Common myeloid progenitor, CD34-positive (primary cell): ENCODE results near the gene ZDHHC18.
"Not testable (repeated sequence)": the region's sequence is repeated elsewhere in the genome, so short reads cannot be mapped to it uniquely, and the experiment has no call there.

Experiments used
- CTCF ChIA-PET: fragments of 350-600 bp; sonication (Branson Sonifier 250); formaldehyde crosslinking; loops from one replicate; lab custom pipeline; 2021; ENCODE audit warnings: antibody characterized with exemption; lab: Charles Lee
- POLR2A ChIA-PET: fragments of 350-600 bp; sonication (Branson Sonifier 250); formaldehyde crosslinking; loops from one replicate; lab custom pipeline; 2021; ENCODE audit warnings: antibody characterized with exemption; lab: Charles Lee
- DNase-seq, 3 donors: peaks; one replicate each; pipeline versions ENCODE4 v3.0.0 to v3.0.0-alpha.2; 2013
- H3K27ac ChIP-seq, 2 experiments: 1 replicate in 1 of 2; 2 replicates in 1 of 2; pipeline ENCODE4 v1.7.0; 2013; ENCODE audit warnings: inconsistent platforms in 2 of 2, low read length in 2 of 2, mild to moderate bottlenecking in 2 of 2, low read depth in 1 of 2, moderate library complexity in 1 of 2; ENCODE audit not compliant: severe bottlenecking in 2 of 2, insufficient read depth in 1 of 2, poor library complexity in 1 of 2
- H3K27me3 ChIP-seq, 5 experiments: replicated peaks in 2 of 5; 1 replicate in 3 of 5; 2 replicates in 2 of 5; pipeline versions ENCODE4 v1.6.1 to v1.7.0; 2013; ENCODE audit warnings: low read length in 4 of 5, mild to moderate bottlenecking in 2 of 5, moderate library complexity in 2 of 5, inconsistent platforms in 1 of 5; ENCODE audit not compliant: insufficient read depth in 5 of 5, control insufficient read depth in 4 of 5
- H3K36me3 ChIP-seq, 4 experiments: 1 replicate in 2 of 4; 2 replicates in 2 of 4; pipeline versions ENCODE4 v1.6.1 to v1.7.0; 2013; ENCODE audit warnings: low read length in 3 of 4, control low read depth in 1 of 4, mild to moderate bottlenecking in 1 of 4; ENCODE audit not compliant: control insufficient read depth in 4 of 4, insufficient read depth in 4 of 4
- H3K4me1 ChIP-seq, 4 experiments: 1 replicate in 3 of 4; 2 replicates in 1 of 4; pipeline versions ENCODE4 v1.6.1 to v1.7.1; 2013; ENCODE audit warnings: low read length in 3 of 4, mild to moderate bottlenecking in 3 of 4, control low read depth in 1 of 4, inconsistent platforms in 1 of 4, moderate library complexity in 1 of 4; ENCODE audit not compliant: control insufficient read depth in 4 of 4, insufficient read depth in 4 of 4; ENCODE audit errors: control extremely low read depth in 1 of 4
- H3K4me3 ChIP-seq, 7 experiments: 1 replicate in 4 of 7; 2 replicates in 3 of 7; pipeline versions ENCODE4 v1.5.1 to v1.7.0; 2013; ENCODE audit warnings: mild to moderate bottlenecking in 7 of 7, low read length in 6 of 7, moderate library complexity in 6 of 7, inconsistent platforms in 2 of 7, low read depth in 2 of 7, control low read depth in 1 of 7; ENCODE audit not compliant: insufficient read depth in 4 of 7, control insufficient read depth in 1 of 7; ENCODE audit errors: extremely low read depth in 1 of 7
- H3K9me3 ChIP-seq, 5 experiments: 1 replicate in 4 of 5; 2 replicates in 1 of 5; pipeline versions ENCODE4 v1.6.1 to v1.7.1; 2013; ENCODE audit warnings: low read length in 4 of 5, mild to moderate bottlenecking in 2 of 5, inconsistent platforms in 1 of 5, low read depth in 1 of 5, moderate library complexity in 1 of 5; ENCODE audit not compliant: control insufficient read depth in 4 of 5, insufficient read depth in 2 of 5; ENCODE audit errors: control extremely low read depth in 1 of 5
- WGBS: methylation state at CpG from one replicate; pipeline ENCODE4 v1.1.5; 2013; ENCODE audit not compliant: insufficient coverage; 5-methylcytosine and 5-hydroxymethylcytosine counted together

Gene ZDHHC18

DNA sequence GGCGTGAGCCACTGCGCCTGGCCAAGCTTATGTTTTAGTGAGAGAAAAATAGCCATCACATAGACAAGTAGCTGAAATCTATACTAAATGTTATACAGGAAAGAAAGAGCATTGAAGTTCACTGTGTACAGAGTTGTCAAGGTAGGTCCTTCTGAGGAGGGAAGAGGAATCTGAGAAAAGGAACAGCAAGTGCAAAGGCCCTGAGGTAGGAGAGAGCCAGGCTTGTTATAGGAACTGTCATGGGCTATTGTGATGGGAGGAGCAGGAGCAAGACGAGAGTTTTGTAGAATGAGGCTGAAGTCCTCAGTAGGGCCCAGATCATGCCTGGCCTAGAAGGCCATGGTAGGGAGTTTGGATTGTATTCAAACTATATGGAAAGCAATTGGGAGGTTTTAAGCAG is 4.6 kb downstream of the ZDHHC18 start:
- peaks cover 13 to 68% (median 50%) of the 10 kb centered on the region in 4 experiments for H3K4me1 ChIP-seq
- H3K27ac ChIP-seq = no peak overlapping the region
- POLR2A ChIA-PET = no interaction called here
- H3K36me3 ChIP-seq = peaks cover 2 to 41% (median 22%) of the 10 kb centered on the region in 4 experiments
- WGBS = 100% methylated on average over 2 of the region's 3 CpGs
- no peaks in the 10 kb centered on the region for H3K9me3 ChIP-seq
- no peaks in the 10 kb centered on the region for H3K27me3 ChIP-seq
- no peak for DNase-seq
- CTCF ChIA-PET = interaction anchor here (1.0 to 9.5 kb wide), 7 partner anchors 10 to 232 kb away, joined by 3 to 90 read pairs (median 8); no protein-coding TSS in a partner anchor
- no peak overlapping the region for H3K4me3 ChIP-seq

DNA sequence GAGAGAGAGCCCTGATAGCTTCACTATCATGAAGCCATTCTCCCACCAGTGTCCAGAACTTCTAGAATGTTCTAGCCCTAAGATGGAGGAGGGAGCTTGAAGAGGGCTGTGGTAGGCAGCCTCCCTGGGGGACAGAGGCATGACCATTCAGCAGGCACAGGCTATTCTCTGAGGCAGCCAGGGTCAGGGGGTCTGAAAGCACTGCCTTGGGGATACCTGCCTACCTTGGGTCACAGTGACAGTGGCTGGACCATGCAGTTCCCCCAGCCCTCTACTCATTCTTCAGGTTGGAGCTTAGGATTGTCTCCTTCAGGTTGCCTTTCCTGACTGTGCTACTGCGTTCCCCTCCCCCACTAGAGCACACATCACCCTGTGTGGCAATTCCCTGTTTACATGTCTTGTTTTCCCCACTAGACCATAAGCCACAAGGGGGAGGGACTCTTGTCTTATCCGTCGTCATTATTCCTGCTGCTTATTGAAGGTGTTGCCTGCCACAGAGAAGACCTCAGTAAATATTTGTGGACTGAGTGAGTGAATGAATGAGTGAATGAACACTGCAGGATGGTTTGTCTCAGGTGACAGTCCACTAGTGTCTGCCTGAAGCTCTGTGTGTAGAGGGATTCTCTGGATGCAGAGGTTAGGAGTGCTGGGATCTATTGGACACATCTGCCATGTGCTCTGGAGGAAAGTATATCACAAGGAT is 5.2 kb downstream of the ZDHHC18 start:
- Histone ChIP-seq H3K36me3 (peaks cover 5 to 44% (median 25%) of the 10 kb centered on the region in 4 experiments), H3K9me3 (no peaks in the 10 kb centered on the region), H3K4me1 (peaks cover 13 to 64% (median 48%) of the 10 kb centered on the region in 4 experiments), H3K27me3 (no peaks in the 10 kb centered on the region), H3K27ac (no peak overlapping the region), H3K4me3 (no peak overlapping the region)
- peak in 1 of 3 donors; percentile 22 for DNase-seq
- ChIA-PET CTCF (interaction anchor here (0.7 to 9.5 kb wide), 12 partner anchors 8 to 278 kb away, joined by 3 to 90 read pairs (median 5); no protein-coding TSS in a partner anchor), POLR2A (no interaction called here)
- 100% methylated on average over 1 of the region's 3 CpGs for WGBS

- Histone ChIP-seq H3K4me1 (peaks cover 13 to 61% (median 45%) of the 10 kb centered on the region in 4 experiments), H3K36me3 (peaks cover 5 to 44% (median 25%) of the 10 kb centered on the region in 4 experiments), H3K27ac (peak overlapping the region; percentile 13 to 85), H3K9me3 (no peaks in the 10 kb centered on the region), H3K4me3 (no peak overlapping the region), H3K27me3 (no peaks in the 10 kb centered on the region)
- ChIA-PET POLR2A (no interaction called here), CTCF (interaction anchor here (0.7 to 9.5 kb wide), 14 partner anchors 9 to 277 kb away, joined by 3 to 90 read pairs (median 7); no protein-coding TSS in a partner anchor)
- WGBS = 98% methylated on average over 15 of the region's 16 CpGs
- DNase-seq = no peak
These were observed 5.9 kb downstream of the ZDHHC18 start for GRCh38 chr1:26832249-26832960.

DNA sequence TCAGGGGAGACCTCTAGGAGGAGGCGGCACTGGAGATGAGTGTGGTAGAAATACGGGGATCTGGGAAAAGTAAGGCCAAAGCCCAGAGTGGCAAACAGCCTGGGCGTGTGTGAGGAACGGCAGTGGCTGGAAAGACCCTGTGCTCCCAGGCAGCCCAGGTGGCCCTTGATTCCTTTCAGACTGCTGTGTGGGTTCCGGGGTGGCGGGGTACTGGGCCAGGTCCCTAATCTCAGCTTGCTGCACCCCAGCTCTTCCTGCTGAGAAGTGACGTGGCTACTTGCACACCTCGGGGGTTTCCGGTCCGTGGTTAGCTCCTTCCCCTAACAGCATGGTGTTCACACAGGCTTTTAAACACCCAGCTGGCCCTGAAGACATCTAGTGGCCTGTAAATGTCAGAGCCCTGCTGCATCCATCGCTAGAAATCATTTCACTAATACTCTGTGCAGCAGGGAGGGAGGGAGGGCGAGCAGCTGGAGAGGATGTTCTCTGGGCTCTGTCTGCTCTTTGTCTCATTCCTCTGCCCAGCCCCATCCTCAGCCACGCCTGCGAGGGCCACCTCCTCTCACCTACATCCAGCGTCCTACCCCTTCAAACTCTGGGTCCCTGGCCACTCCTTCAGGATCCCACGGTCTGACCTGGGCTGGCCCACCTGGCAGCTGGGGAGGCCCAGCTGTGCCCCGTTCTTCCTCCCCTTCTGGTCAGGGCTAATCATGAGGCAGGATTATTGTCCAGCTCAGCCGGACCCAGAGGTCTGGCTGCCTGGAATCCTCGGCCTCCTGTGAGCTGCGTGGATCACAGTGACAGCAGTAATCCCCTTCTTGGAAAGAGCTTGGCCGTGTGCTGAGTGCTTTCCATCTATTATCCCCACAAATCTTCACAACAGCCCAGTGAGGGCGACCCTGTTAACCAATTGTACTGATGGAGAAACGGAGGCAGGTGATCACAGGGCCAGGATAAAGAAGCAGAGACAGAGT is 7.2 kb downstream of the ZDHHC18 start:
- Histone ChIP-seq H3K27me3 (no peaks in the 10 kb centered on the region), H3K27ac (peak overlapping the region; percentile 70 to 85), H3K9me3 (no peaks in the 10 kb centered on the region), H3K36me3 (peaks cover 5 to 50% (median 27%) of the 10 kb centered on the region in 4 experiments), H3K4me3 (peak overlapping the region in 4 of 7 experiments; percentile 21 to 53 (median 36)), H3K4me1 (peaks cover 13 to 48% (median 33%) of the 10 kb centered on the region in 4 experiments)
- POLR2A ChIA-PET = interaction anchor here (0.6 to 0.9 kb wide), 4 partner anchors 13 to 57 kb away, joined by 3 to 5 read pairs (median 3); partner anchors contain the start of gene GPN2
- DNase-seq = peak; percentile 96 to 99 (median 97)
- CTCF ChIA-PET = interaction anchor here (0.6 to 9.5 kb wide), 23 partner anchors 9 to 296 kb away, joined by 3 to 90 read pairs (median 4); no protein-coding TSS in a partner anchor
- WGBS = 19% methylated on average over 16 of the region's 23 CpGs

DNA sequence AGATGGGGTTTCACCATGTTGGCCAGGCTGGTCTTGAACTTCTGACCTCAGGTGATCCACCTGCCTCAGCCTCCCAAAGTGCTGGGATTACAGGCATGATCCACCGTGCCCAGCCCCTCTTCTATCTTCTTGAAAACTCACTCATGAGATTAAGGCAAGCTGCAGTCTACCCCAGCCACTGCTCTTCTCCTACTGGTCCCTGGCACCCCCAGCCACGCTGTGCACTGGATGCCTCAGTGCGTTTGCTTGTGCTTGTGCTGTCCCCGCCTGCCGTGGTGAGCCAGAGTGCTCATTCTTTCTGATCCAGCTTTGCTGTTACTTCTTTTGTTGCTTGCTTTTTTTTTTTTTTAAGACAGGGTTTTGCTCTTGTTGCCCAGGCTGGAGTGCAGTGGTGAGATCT is 11.2 kb downstream of the ZDHHC18 start:
- H3K27ac ChIP-seq, H3K4me3 ChIP-seq, H3K27me3 ChIP-seq, H3K9me3 ChIP-seq, DNase-seq: not testable (repeated sequence)
- ChIA-PET CTCF (interaction anchor here (0.6 to 3.0 kb wide), 4 partner anchors 10 to 28 kb away, joined by 3 to 11 read pairs (median 6); no protein-coding TSS in a partner anchor), POLR2A (interaction anchor here (0.6 kb wide), 1 partner anchor 997 kb away, joined by 4 read pairs; no protein-coding TSS in a partner anchor)
- 94% methylated on average over 5 of the region's 5 CpGs for WGBS
- peaks cover 10 to 62% (median 38%) of the 10 kb centered on the region in 4 experiments for H3K36me3 ChIP-seq
- peaks cover 9 to 21% (median 20%) of the 10 kb centered on the region in 4 experiments for H3K4me1 ChIP-seq
